DOHH2 (cell line): ENCODE results near the gene ZBTB46.

Experiments used
- EZH2phosphoT487 ChIP-seq: fragments of 200-600 bp; sonication (generic); IDR thresholded peaks from 2 replicates; pipeline ENCODE4 v1.6.1; 2017; ENCODE audit warnings: borderline replicate concordance, mild to moderate bottlenecking, antibody characterized with exemption, low read length, moderate library complexity, mixed read lengths
- TF ChIP-seq, protein P1 (sequence below): fragments of 200-600 bp; sonication (generic); IDR thresholded peaks from one replicate; pipeline ENCODE4 v1.5.1; 2014; ENCODE audit warnings: antibody characterized with exemption, mild to moderate bottlenecking, low read depth, low read length; ENCODE audit not compliant: poor library complexity, severe bottlenecking

DNA sequence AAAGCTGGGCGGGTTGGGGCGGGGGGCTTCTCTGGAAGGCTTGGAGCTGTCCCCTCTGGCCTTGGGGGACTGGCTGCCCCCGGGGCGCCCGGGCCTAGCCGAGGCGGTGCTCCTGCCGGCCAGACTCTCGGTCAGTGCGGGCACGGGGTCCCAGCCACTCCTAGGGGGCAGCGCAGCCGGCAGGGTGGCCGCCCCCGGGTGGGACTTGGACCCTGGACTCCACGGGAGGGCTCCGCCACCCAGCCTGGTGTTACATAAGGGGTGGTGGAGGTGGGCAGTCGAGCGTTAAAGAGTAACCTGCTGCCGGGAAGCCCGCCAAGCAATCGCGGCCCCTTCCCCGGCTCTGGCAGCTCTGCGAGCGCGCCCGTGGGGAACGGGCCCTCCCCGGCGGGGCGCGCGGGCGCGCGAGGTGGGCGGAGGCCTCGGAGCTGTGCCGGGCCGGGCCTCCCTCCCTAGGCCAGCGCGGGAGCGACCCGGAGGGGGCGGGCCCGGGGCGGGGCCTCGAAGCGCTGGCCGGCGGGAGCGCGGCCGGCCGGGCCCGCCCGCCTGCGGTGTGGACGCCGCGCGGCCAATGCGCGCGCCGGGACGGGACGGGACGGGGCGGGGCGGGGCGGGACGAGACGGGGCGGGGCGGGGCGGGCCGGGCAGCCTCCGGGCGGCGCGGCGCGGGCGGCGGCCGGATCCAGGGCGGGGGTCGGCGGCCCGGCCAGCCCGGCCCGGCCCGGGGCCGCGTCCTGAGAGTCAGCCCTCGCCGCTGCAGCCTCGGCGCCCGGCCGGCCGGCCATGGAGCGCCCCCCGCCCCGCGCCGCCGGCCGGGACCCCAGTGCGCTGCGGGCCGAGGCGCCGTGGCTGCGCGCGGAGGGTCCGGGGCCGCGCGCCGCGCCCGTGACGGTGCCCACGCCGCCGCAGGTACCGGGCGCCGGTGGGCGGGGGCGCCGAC is 91.7 kb downstream of the ZBTB46 start, which contains the start of gene SLC2A4RG:
- no peak for TF ChIP-seq EZH2phosphoT487
- TF ChIP-seq, protein P1, sequence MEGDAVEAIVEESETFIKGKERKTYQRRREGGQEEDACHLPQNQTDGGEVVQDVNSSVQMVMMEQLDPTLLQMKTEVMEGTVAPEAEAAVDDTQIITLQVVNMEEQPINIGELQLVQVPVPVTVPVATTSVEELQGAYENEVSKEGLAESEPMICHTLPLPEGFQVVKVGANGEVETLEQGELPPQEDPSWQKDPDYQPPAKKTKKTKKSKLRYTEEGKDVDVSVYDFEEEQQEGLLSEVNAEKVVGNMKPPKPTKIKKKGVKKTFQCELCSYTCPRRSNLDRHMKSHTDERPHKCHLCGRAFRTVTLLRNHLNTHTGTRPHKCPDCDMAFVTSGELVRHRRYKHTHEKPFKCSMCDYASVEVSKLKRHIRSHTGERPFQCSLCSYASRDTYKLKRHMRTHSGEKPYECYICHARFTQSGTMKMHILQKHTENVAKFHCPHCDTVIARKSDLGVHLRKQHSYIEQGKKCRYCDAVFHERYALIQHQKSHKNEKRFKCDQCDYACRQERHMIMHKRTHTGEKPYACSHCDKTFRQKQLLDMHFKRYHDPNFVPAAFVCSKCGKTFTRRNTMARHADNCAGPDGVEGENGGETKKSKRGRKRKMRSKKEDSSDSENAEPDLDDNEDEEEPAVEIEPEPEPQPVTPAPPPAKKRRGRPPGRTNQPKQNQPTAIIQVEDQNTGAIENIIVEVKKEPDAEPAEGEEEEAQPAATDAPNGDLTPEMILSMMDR, result no peak
